ENCODE measurements around the gene ANKRD42. TPM values are rescaled to one million over a fixed set of nuclear protein-coding genes. Genes with fewer than 3 reads are reported as not detected.

ANKRD42 gene
- total and polyA plus RNA-seq, 2 of the 8 experiments (the other 6 are each of a cell fraction or from before 2014, with no cell fraction given): 2.0 to 5.5 TPM

GRCh38 chr11:83259559-83259958 is 66.0 kb downstream of the ANKRD42 start:
- no peak overlapping the region for H3K23ac ChIP-seq (ENCODE audit: insufficient read length)
- H2AFZ ChIP-seq (ENCODE audit: low read length): no peak overlapping the region
- no peak overlapping the region for H2BK15ac ChIP-seq (ENCODE audit: low read length)
- no peak overlapping the region for H3K4ac ChIP-seq (replicated peaks; ENCODE audit: insufficient read length, low read depth, low read length)
- no peaks in the 10 kb centered on the region for H3K9me3 ChIP-seq (ENCODE audit: insufficient read depth in 2 of 2, low read depth in 1 of 2, low read length in 1 of 2)
- H3K27me3 ChIP-seq (replicated peaks in 1 of 4; ENCODE audit: control insufficient read depth in 3 of 4, extremely low read depth in 1 of 4, insufficient read depth in 3 of 4, low read length in 3 of 4): no peaks in the 10 kb centered on the region
- CTCF ChIA-PET (ENCODE audit: partially characterized antibody): interaction anchor here (0.9 to 4.3 kb wide), 3 partner anchors 9 to 560 kb away, joined by 3 to 38 read pairs (median 4); no protein-coding TSS in a partner anchor
- no peak overlapping the region for H3K27ac ChIP-seq (ENCODE audit: low read depth, low read length)
- H2BK12ac ChIP-seq (ENCODE audit: low read depth, low read length): no peak overlapping the region
- no peak overlapping the region for H3K9ac ChIP-seq (replicated peaks in 1 of 4; ENCODE audit: extremely low read depth in 1 of 4, low read depth in 3 of 4, low read length in 3 of 4)
- H4K5ac ChIP-seq (ENCODE audit: insufficient read length, low read depth, low read length): no peak overlapping the region
- H4K20me1 ChIP-seq (replicated peaks in 1 of 2; ENCODE audit: control insufficient read depth in 1 of 2, insufficient read depth in 2 of 2, low read length in 2 of 2): peaks cover 0 to 1% of the 10 kb centered on the region in 2 experiments
- H2BK5ac ChIP-seq (ENCODE audit: low read depth, low read length): no peak overlapping the region
- no peak for TF ChIP-seq RNF2 (IDR thresholded peaks at IDR 0.05; ENCODE audit: borderline replicate concordance, low read depth, low read length, missing control alignments, poor library complexity, severe bottlenecking)
- TF ChIP-seq MAFK (IDR thresholded peaks at IDR 0.05; ENCODE audit: low read depth, low read length): no peak
- no peak for TF ChIP-seq SUZ12 (IDR thresholded peaks at IDR 0.05; ENCODE audit: low read length)
- TF ChIP-seq YY1 (IDR thresholded peaks at IDR 0.05; ENCODE audit: low read depth, low read length): no peak
- no peak for TF ChIP-seq TAF1 (IDR thresholded peaks at IDR 0.05; ENCODE audit: low read depth, low read length)
- TF ChIP-seq SRF (IDR thresholded peaks at IDR 0.05; ENCODE audit: low read depth, low read length): no peak
- H2BK120ac ChIP-seq (replicated peaks; ENCODE audit: low read depth, low read length): no peak overlapping the region
- no peak for FAIRE-seq
- no peak for DNase-seq (ENCODE audit: low read depth in 1 of 2, low spot score in 2 of 2)
- no peak overlapping the region for H3K18ac ChIP-seq (ENCODE audit: extremely low read depth, low read length)
- peaks cover 4% of the 10 kb centered on the region; the same call in 1 of the 2 replicates for H3K79me1 ChIP-seq (ENCODE audit: low read depth, low read length)
- no peak overlapping the region for H2BK20ac ChIP-seq (ENCODE audit: low read length)
- peaks cover 0 to 28% (median 2%) of the 10 kb centered on the region in 4 experiments; a peak in 3 of 8 replicates for H3K36me3 ChIP-seq (ENCODE audit: control insufficient read depth in 2 of 4, insufficient read depth in 4 of 4, low read length in 3 of 4)
- no peak overlapping the region for H3K56ac ChIP-seq (replicated peaks; ENCODE audit: insufficient read length, low read depth, low read length)
- WGBS, 2 experiments (ENCODE audit: extremely low coverage in 1 of 2, insufficient coverage in 1 of 2, insufficient read length in 1 of 2, insufficient replicate concordance in 2 of 2, low coverage in 1 of 2, low lambda C conversion rate in 2 of 2, missing lambda C conversion rate in 1 of 2): 91% methylated on average over 1 of the region's 1 CpG; no CpG with 5 or more reads in 1 of the 2 experiments
- H4K8ac ChIP-seq (ENCODE audit: extremely low read depth, insufficient read depth, low read length): no peak overlapping the region
- H3K23me2 ChIP-seq (ENCODE audit: low read depth, low read length): no peaks in the 10 kb centered on the region
- no peak overlapping the region for H4K91ac ChIP-seq (replicated peaks; ENCODE audit: insufficient read length, low read length)
- H2AK5ac ChIP-seq (ENCODE audit: low read depth, low read length): no peak overlapping the region
- H3K4me3 ChIP-seq (ENCODE audit: extremely low read depth in 1 of 4, insufficient read depth in 2 of 4, low read depth in 3 of 4, low read length in 4 of 4): no peak overlapping the region
- no peak overlapping the region for H3K4me2 ChIP-seq (ENCODE audit: insufficient read depth in 1 of 2, low read depth in 2 of 2, low read length in 2 of 2)
- no peaks in the 10 kb centered on the region for H3K79me2 ChIP-seq (ENCODE audit: control insufficient read depth in 1 of 2, insufficient read depth in 2 of 2, low read length in 2 of 2)
- POLR2A ChIA-PET (ENCODE audit: partially characterized antibody): no interaction called here
- no peaks in the 10 kb centered on the region for H3K4me1 ChIP-seq (replicated peaks in 1 of 4; ENCODE audit: control insufficient read depth in 3 of 4, insufficient read depth in 4 of 4, low read length in 3 of 4)
- H3K14ac ChIP-seq (ENCODE audit: insufficient read length): no peak overlapping the region

Measured in H1 (cell line).